HG03066 (cell line): ENCODE data around the gene PLEKHA1.

Source experiments
- ATAC-seq: cut with Tn5 transposase; IDR thresholded peaks from one replicate; pipeline ENCODE4 v1.9.1; 2021; ENCODE audit warnings: low read depth; ENCODE audit not compliant: unreplicated experiment

PLEKHA1 gene

DNA sequence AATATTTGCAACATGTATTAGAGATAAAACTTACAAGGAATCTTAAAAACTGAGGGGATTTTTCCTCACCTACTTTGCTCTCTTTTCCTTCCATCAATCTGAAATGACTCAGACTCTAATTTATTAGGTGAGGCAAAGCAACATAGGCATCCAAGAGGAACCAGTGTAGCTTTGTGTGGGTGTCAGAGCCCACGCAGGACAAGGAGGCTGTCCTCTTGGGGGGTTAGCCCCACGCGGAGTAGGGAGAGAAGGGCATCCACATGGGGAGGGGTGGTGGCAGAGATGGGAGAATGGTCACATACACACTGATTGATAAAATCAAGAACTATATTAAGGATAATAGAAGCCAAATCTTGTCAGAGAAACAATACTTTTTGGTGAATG, 46.1 kb downstream of the PLEKHA1 start:
- no peak for ATAC-seq

DNA sequence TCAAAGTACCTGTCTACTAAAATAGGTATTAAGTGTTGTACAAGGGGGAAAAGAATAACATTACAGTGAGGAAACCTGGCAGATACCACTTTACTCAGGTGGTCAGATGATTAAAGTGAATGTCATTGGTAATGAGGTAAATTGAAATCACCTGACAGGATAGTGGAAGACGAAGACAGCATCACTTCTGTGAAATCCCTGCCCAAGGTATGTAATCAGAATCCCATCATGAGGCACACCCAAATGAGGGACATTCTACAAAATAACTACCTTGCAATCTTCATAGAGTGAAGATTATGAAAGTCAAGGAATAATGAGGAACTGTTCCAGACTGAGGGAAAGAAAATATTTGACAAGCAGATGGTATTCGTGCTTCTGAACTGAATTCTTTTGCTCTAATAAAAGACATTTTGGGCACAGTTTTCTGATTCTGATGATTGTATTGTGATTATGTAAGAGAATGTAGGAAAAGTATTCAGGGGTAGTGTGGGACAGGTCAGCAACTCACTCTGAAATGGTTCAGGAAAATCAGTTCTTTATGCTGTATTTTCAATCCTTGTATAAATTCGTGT, 46.6 kb downstream of the PLEKHA1 start:
- ATAC-seq, result no peak

GRCh38 chr10:122421742-122422141, 47.2 kb downstream of the PLEKHA1 start:
- no peak for ATAC-seq

- no peak for ATAC-seq
Observed at GRCh38 chr10:122422266-122422989, 47.9 kb downstream of the PLEKHA1 start.

- no peak for ATAC-seq
Observed at GRCh38 chr10:122424059-122424458, 49.6 kb downstream of the PLEKHA1 start.

DNA sequence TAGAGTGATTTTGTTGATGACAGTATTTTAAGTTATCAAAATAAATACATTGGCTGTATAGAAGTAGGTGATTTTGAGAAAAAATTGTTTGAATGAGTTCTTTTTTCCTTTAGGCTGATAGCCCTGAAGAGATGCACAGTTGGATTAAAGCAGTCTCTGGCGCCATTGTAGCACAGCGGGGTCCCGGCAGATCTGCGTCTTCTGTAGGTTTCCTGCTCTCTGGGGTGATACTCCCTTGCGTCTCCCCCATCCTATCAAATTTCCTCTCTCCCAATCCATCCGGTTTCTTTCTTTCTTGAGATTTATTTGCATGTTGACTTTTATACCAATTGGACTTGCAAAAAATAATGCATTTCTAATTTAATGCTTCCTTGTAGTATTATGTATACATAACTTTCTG, 52.3 kb downstream of the PLEKHA1 start:
- ATAC-seq, result no peak

DNA sequence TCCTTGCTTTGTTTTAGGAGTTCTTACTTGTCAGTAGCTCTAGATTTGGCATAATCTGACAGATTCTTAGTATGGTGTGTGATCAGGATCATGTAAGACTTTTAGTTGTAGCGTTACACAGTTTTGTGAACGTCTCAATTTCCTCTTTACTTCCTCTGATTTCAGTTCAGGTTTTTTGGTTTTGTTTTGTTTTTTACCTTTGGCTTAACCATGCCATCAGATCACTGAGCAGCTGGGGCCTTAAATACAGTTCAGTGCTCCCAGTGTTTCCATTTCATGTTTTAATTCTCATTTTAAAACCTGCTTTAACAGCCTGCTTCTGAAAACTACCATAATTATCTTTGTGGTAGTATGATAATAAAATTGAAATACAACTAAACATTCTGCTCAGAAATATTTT, 52.8 kb downstream of the PLEKHA1 start:
- ATAC-seq, result no peak

DNA sequence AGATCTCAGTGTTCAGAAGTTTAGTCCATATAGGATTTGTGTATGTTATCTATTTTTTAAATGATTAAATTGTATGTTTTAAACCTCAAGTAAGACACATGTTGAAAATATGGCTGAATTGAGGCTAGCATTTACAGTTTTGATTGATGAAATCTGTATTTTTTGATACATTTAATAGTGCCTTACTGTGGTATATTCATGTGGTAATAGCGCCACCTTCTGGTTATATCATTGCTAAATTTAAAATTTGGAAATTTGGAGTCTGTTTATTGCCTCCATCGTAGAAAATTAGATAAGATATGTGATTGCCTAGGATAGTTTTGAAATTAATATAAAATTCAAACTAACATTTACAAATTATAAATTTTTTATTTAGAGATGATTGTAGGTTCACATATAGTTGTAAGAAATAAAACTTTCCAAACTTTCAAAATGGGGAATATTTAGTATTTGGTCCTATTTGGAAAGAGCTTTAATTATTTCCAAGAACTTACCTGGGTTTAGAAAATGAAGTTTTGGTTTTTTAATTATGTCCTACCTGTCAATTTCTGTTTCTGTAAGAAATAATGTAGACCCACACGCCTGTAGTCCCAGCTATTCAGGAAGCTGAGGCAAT, 60.8 kb downstream of the PLEKHA1 start:
- ATAC-seq, result no peak

- ATAC-seq, result no peak
Observed at GRCh38 chr10:122441961-122442360, 67.5 kb downstream of the PLEKHA1 start.

- no peak for ATAC-seq
Observed at GRCh38 chr10:122445469-122445868, 71.0 kb downstream of the PLEKHA1 start.

DNA sequence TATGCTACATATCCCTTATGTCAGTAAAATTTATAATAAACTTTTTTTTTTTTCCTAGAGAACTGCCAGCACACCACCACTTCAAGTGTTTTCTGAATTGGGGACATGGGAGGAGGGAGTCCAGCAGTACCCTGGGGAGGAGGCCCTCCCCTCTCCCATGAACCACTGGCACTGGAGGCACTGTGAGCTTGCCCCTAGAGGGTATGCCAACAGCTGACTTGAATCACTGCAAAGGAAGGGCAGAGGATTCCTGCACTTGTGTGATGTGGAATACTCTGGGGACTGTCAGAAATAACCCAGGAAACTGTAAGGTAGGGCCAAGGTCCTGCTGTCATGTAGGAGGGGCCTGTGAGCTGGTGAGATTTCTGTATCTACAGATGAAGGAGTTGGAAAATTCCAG, 71.4 kb downstream of the PLEKHA1 start:
- ATAC-seq, result no peak

GRCh38 chr10:122446668-122447423, 72.3 kb downstream of the PLEKHA1 start:
- no peak for ATAC-seq

- no peak for ATAC-seq
Observed at GRCh38 chr10:122448600-122448999, 74.1 kb downstream of the PLEKHA1 start.

GRCh38 chr10:122449153-122449552, 74.6 kb downstream of the PLEKHA1 start:
- no peak for ATAC-seq

GRCh38 chr10:122450353-122450990, 76.0 kb downstream of the PLEKHA1 start:
- no peak for ATAC-seq

DNA sequence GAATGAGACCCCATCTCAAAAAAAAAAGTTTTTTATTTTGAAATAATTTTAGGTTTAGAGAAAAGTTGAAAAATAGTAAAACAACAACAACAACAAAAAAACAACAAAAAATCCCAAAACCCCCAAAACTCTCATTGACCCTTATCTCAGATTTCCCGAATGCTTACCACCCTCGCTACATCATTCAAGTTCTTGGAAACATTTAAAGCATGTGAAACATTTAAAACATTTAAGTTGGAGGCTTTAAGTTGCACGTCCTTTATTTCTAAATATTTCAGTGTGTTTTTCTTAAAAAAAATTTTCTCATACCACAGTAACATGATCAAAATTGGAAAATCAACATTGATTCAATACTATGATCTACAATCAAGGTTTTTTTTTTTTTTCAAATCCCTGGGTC, 79.6 kb downstream of the PLEKHA1 start:
- no peak for ATAC-seq

DNA sequence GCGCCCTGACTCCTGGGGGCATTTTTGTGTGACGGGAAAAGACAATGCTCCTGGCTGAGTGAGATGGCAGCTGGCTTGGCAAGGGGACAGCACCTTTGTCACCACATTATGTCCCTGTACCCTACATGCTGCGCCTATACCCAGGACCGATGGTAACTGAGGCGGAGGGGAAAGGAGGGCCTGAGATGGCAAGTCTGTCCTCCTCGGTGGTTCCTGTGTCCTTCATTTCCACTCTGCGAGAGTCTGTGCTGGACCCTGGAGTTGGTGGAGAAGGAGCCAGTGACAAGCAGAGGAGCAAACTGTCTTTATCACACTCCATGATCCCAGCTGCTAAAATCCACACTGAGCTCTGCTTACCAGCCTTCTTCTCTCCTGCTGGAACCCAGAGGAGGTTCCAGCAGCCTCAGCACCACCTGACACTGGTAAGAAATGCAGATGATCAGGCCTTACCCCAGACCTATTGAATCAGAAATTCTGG, 80.1 kb downstream of the PLEKHA1 start, which contains the start of gene ARMS2:
Gene ARMS2, plus strand, starts transcription at position 51 of the 478 bp plus-strand sequence. Its CDS starts 75 bp downstream, at position 126.
- ATAC-seq, result no peak

DNA sequence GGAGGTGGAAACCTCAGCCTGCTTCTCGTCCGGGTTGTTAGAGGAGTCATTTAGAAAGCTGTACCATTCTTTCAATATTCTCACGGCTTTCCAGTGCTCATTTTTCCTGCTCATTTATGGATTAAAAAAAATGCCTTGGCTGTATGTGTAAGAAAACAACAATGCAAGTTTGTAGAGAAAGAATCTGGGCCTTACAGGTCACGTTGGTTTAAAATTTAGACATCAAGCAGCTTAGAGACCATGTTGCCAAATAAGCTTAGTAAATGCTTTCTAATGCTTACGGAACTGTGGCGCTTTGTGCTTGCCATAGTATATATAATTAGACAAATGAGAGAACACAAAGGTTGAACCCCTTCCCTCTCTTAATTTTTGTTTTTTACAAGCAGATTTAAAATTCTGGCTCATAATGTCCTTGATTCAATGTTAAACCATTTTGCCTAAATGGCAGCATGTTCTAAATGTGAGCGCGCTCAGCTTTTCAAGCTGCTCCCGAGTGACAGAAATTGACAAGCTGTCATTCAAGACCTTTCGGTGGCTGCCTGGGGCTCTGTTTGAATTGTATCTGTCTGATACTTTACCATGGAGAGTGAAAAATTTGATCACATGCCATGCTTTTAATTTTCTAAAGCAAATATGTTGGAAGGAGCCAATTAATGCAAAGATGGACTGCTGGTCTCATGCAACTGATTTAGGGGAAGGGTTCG, 81.0 kb downstream of the PLEKHA1 start:
- no peak for ATAC-seq

DNA sequence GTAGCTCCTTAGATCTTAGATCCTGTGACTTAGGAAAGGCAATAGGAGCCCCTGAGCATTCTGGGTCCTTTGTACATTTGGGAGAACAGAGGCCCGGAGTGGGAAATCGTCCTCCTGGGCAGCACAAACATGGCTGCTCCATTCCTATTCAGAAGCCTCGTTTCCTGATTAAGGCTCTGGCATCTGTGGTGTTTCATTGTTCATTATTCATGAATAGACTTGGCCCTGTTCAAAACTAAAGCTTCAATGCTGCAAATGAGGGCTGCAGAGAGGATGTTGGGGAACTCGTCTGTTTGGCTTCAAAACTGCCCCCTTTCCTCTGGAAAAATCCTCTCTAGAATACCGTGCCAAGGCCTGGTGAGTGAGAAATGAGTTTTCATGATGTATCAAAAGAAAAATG, 83.4 kb downstream of the PLEKHA1 start:
- ATAC-seq, result no peak

DNA sequence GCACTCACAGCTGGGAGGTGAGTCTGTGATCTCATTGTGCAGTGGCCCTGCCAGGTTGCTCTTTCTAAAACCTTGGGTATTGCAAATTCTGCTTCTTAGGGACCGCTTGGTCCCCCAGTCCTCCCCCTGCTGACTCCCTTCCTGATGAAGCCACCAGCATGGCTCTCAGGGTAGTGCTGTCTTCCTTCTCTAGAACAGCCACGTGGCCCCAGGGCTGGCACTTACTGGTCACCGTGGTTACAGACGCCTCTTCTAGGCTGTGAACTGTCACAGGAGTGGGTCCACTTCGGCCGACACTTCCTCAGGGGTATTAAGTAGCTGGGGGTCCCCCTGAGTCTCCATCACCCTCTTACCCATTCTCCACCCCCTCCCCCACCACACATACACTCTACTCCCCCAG, 84.2 kb downstream of the PLEKHA1 start:
- no peak for ATAC-seq
